ENCODE data around the gene FSTL5.

DNA sequence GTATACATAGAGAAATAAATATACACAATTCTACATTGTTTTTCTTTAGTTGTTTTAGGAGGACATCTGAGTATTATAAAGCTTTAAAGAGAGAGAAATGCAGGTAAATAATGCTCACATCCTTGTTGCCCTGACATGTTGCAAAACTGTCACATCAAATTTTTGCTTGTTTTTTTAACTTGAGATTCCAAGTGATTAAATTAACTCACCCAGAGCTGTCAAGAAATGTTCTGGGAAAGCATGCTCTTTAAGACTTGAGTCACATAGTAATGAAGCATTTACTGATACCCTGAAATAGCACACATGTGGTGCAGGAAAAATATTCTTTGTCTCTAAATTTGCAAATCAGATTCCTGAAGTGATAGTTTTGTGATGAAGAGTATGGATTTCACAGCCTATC is 665.6 kb downstream of the FSTL5 start:
- TF ChIP-seq EZH2 (IDR thresholded peaks at IDR 0.05; ENCODE audit: insufficient read depth, poor library complexity, severe bottlenecking), result no peak
- no peak for TF ChIP-seq EZH2phosphoT487 (IDR thresholded peaks at IDR 0.05; ENCODE audit: insufficient read depth, low read depth)

All from GM23248 (cell line).